Tibial nerve (tissue), 4 donors: ENCODE data around the gene APAF1.

ENCODE experiments used
- CTCF ChIP-seq, 5 experiments: fragments of 200-600 bp in 3 of 5; fragments of 450-650 bp in 2 of 5; sonication (generic) in 3 of 5; IDR thresholded peaks; one replicate each; pipeline ENCODE4 v1.5.1; 2016 to 2019; ENCODE audit warnings: antibody characterized with exemption in 5 of 5, mild to moderate bottlenecking in 3 of 5, moderate library complexity in 2 of 5
- EP300 ChIP-seq, 2 donors: sonication (generic); formaldehyde crosslinking; IDR thresholded peaks; one replicate each; pipeline ENCODE4 v1.6.1; 2017; ENCODE audit warnings: antibody characterized with exemption in 2 of 2, mild to moderate bottlenecking in 1 of 2
- POLR2A ChIP-seq, 2 donors: fragments of 450-650 bp; IDR thresholded peaks; one replicate each; pipeline ENCODE4 v1.6.1; 2017; ENCODE audit warnings: antibody characterized with exemption in 2 of 2, mild to moderate bottlenecking in 2 of 2, moderate library complexity in 2 of 2

GRCh38 chr12:98743362-98743953 lies 98.4 kb downstream of the APAF1 start:
- TF ChIP-seq POLR2A (IDR thresholded peaks at IDR 0.05) (no peak), CTCF (IDR thresholded peaks at IDR 0.05) (peak in 2 of 5 experiments; percentile 26 to 40), EP300 (IDR thresholded peaks at IDR 0.05) (no peak)
